SK-N-MC (cell line): ENCODE results near the gene FGF18.

Experiments
- EZH2 ChIP-seq: fragments of 200-600 bp; sonication (generic); IDR thresholded peaks from one replicate; pipeline ENCODE4 v1.6.1; 2017; ENCODE audit warnings: antibody characterized with exemption
- POLR2AphosphoS5 ChIP-seq: IDR thresholded peaks from 2 replicates; pipeline ENCODE4 v1.6.1; 2012; ENCODE audit warnings: mild to moderate bottlenecking, low read depth, low read length, borderline replicate concordance

DNA sequence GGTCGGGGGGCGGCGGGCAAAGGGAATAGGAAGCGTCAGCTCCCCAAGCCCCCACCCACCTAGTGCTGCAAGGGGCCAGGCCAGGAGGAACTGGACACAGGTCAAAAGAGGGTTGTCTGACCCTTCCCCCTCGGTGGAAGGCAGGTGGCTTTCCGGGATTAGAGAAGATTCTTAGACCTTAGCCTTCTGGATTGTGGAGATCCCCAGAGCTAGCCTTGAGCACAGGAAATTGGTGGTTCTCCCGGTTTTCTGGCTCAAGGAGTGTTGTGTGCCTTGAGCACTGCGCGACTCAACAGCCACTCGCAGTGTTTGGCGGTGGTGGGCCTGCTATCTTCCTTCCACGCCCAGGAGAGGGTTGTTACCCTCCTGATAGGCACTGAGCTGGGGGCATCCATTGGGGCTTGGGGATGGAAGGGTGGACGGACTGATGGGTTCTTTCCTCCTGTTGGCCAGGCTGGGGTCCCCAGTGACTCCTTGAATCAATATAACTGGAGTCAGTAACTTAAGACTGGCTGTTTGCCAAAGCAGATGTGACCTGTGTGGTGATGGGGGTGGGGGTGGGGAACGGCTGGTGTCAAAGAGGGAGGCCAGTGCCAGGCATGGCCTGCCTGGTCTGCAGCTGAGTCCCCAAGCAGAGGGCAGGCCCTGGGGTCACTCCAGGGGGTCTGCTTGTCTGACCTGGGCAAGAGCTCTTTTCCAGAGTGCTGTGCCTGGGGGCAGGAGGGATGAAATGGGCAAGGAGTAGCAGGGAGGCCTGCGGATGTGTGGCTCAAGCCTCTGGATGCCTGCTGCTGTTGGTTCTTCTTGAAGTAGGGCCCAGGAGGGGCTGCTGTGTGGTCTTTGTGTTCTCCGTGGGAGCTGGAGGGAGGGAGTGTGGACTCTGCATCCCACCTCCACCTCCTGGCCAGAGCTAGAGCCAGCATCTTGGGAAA is 2.1 kb downstream of the FGF18 start:
- TF ChIP-seq EZH2 (no peak), POLR2AphosphoS5 (no peak)
